ENCODE measurements around the gene ZNF668.
"Not testable (repeated sequence)": the region's sequence is repeated elsewhere in the genome, so short reads cannot be mapped to it uniquely, and the experiment has no call there.

The ZNF668 gene

GRCh38 chr16:31023627-31024226 lies 50.3 kb downstream of the ZNF668 start:
- no peak for DNase-seq (ENCODE audit: extremely low spot score)
- ChIA-PET CTCF (no interaction called here), POLR2A (interaction anchor here (1.8 kb wide), 1 partner anchor 10 kb away, joined by 8 read pairs; the partner anchor contains the start of gene STX4)
- TF ChIP-seq FOXM1 (IDR thresholded peaks at IDR 0.05; ENCODE audit: borderline replicate concordance) (no peak), FOXK2 (IDR thresholded peaks at IDR 0.05) (no peak), L3MBTL2 (conservative IDR thresholded peaks at IDR 0.05) (no peak), ZNF384 (IDR thresholded peaks at IDR 0.05) (no peak), SUZ12 (IDR thresholded peaks at IDR 0.05) (no peak), HDGF (IDR thresholded peaks at IDR 0.05; ENCODE audit: borderline replicate concordance) (no peak), ELF4 (IDR thresholded peaks at IDR 0.05) (no peak), TARDBP (IDR thresholded peaks at IDR 0.05) (no peak)
- TF ChIP-seq, protein P1, sequence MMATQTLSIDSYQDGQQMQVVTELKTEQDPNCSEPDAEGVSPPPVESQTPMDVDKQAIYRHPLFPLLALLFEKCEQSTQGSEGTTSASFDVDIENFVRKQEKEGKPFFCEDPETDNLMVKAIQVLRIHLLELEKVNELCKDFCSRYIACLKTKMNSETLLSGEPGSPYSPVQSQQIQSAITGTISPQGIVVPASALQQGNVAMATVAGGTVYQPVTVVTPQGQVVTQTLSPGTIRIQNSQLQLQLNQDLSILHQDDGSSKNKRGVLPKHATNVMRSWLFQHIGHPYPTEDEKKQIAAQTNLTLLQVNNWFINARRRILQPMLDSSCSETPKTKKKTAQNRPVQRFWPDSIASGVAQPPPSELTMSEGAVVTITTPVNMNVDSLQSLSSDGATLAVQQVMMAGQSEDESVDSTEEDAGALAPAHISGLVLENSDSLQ (IDR thresholded peaks at IDR 0.05), result no peak

DNA sequence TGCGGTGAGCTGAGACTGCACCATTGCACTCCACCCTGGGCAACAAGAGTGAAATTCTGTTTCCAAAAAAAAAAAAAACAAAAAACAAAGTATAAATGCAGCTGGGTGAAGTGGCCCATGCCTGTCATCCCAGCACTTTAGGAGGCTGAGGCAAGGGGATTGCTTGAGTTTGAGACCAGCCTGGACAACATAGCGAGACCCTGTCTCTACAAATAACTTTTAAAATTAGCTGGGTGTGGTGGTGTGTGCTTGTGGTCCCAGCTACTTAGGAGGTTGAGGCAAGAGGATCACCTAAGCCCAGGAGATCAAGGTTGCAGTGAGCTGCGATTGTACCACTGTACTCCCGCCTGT lies 50.8 kb downstream of the ZNF668 start:
- CTCF ChIA-PET, result no interaction called here
- POLR2A ChIA-PET, result interaction anchor here (1.8 kb wide), 1 partner anchor 10 kb away, joined by 8 read pairs; the partner anchor contains the start of gene STX4
- no peak for DNase-seq (ENCODE audit: extremely low spot score)

GRCh38 chr16:31022544-31023251 lies 51.3 kb downstream of the ZNF668 start:
- DNase-seq (ENCODE audit: extremely low spot score), result no peak
- CTCF ChIA-PET, result no interaction called here
- TF ChIP-seq ARNT (IDR thresholded peaks at IDR 0.05) (no peak), LEF1 (IDR thresholded peaks at IDR 0.05; ENCODE audit: borderline replicate concordance) (no peak), FOXM1 (IDR thresholded peaks at IDR 0.05; ENCODE audit: borderline replicate concordance) (no peak)
- POLR2A ChIA-PET, result interaction anchor here (1.8 kb wide), 1 partner anchor 11 kb away, joined by 8 read pairs; the partner anchor contains the start of gene STX4

More for the DNA sequence above, 50.8 kb downstream of the ZNF668 start:
- no peak for TF ChIP-seq CTBP1 (IDR thresholded peaks at IDR 0.05; ENCODE audit: borderline replicate concordance)
- TF ChIP-seq FOXK2 (IDR thresholded peaks at IDR 0.05), result no peak
- TF ChIP-seq SUZ12 (IDR thresholded peaks at IDR 0.05), result no peak
- no peak for TF ChIP-seq ARNT (IDR thresholded peaks at IDR 0.05)
- TF ChIP-seq SP1 (IDR thresholded peaks at IDR 0.05), result no peak
- no peak for TF ChIP-seq NFRKB (IDR thresholded peaks at IDR 0.05)
- no peak for TF ChIP-seq BHLHE40 (IDR thresholded peaks at IDR 0.05; ENCODE audit: borderline replicate concordance)
- no peak for TF ChIP-seq TARDBP (IDR thresholded peaks at IDR 0.05)
- TF ChIP-seq HDGF (IDR thresholded peaks at IDR 0.05; ENCODE audit: borderline replicate concordance), result no peak
- no peak for TF ChIP-seq ELF4 (IDR thresholded peaks at IDR 0.05)
- TF ChIP-seq ZNF384 (IDR thresholded peaks at IDR 0.05), result no peak
- TF ChIP-seq, protein P1 (IDR thresholded peaks at IDR 0.05), result no peak
- TF ChIP-seq LEF1 (IDR thresholded peaks at IDR 0.05; ENCODE audit: borderline replicate concordance), result no peak
- no peak for TF ChIP-seq L3MBTL2 (conservative IDR thresholded peaks at IDR 0.05)
- no peak for TF ChIP-seq FOXM1 (IDR thresholded peaks at IDR 0.05; ENCODE audit: borderline replicate concordance)
- no peak for TF ChIP-seq FOXA1 (IDR thresholded peaks at IDR 0.05)

DNA sequence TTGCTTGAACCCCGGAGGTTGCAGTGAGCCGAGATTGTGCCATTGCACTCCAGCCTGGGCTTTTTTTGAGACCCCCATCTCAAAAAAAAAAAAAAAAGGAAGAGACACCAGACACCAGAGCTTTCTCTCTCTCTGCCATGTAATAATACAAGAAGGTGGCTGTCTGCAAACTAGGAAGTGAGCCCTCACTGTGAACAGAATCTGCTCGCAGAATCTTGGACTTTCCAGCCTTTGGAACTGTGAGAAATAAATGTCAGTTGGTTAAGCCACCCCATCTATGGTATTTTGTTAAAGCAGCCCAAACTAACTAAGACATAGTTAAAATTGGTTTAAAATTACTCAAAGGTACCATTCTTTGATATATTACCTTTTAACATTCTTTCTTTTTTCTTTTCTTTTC lies 53.5 kb downstream of the ZNF668 start:
- CTCF ChIA-PET, result interaction anchor here (0.6 kb wide), 1 partner anchor 1106 kb away, joined by 3 read pairs; no protein-coding TSS in a partner anchor
- no peak for DNase-seq (ENCODE audit: extremely low spot score)
- POLR2A ChIA-PET, result no interaction called here
- no peak for TF ChIP-seq ZNF384 (IDR thresholded peaks at IDR 0.05)
- TF ChIP-seq FOXM1 (IDR thresholded peaks at IDR 0.05; ENCODE audit: borderline replicate concordance), result no peak
- TF ChIP-seq L3MBTL2 (conservative IDR thresholded peaks at IDR 0.05), result no peak
- TF ChIP-seq, protein P1 (IDR thresholded peaks at IDR 0.05), result no peak
- TF ChIP-seq TARDBP (IDR thresholded peaks at IDR 0.05), result no peak

DNA sequence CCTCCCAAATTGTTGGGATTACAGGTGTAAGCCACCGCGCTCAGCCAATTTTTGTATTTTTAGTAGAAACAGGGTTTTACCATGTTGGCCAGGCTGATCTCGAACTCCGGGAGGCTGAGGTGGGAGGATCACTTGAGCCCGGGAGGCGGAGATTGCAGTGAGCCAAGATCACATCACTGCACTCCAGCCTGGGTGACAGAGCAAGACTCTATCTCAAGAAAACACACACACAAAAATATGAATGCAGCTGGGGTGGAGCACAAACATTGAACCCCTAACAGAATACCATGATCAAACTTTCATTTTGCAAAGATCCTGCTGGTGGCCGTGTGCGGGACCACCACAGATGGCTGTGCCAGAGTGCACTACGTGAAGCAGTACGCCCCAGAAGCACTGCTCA lies 56.3 kb downstream of the ZNF668 start:
- DNase-seq (ENCODE audit: extremely low spot score); CTCF ChIA-PET; POLR2A ChIA-PET: not testable (repeated sequence)

DNA sequence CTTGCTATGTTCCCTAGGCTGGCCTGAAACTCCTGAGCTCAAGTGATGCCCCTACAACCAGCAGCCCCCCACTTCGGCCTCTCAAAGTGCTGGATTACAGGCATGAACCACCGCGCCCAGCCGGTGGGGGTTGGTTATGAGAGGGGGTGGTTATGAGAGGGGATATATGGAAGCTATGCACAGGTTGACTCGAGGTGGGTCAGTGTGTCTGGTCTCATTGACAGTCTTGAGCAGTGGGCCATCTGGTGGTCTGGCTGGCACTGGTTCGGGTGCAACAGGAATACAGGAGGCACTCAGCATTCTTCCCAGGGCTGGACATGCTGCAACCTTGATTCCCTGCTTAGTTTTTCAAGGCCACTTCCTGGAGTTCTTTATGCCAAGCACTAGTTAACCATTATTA lies 58.0 kb downstream of the ZNF668 start:
- TF ChIP-seq SUZ12 (IDR thresholded peaks at IDR 0.05) (no peak), LEF1 (IDR thresholded peaks at IDR 0.05; ENCODE audit: borderline replicate concordance) (no peak), L3MBTL2 (conservative IDR thresholded peaks at IDR 0.05) (no peak), TARDBP (IDR thresholded peaks at IDR 0.05) (no peak), ELF4 (IDR thresholded peaks at IDR 0.05) (no peak), FOXK2 (IDR thresholded peaks at IDR 0.05) (no peak)
- CTCF ChIA-PET, result interaction anchor here (0.6 to 1.3 kb wide), 5 partner anchors 13 to 1199 kb away, joined by 3 to 4 read pairs (median 3); partner anchors contain the start of gene HSD3B7
- POLR2A ChIA-PET, result interaction anchor here (1.3 kb wide), 1 partner anchor 58 kb away, joined by 4 read pairs; the partner anchor contains the start of genes ZNF646 and ZNF668
- no peak for DNase-seq (ENCODE audit: extremely low spot score)

GRCh38 chr16:31013292-31013691 lies 60.7 kb downstream of the ZNF668 start:
- POLR2A ChIA-PET, result interaction anchor here (1.4 kb wide), 1 partner anchor 16 kb away, joined by 4 read pairs; no protein-coding TSS in a partner anchor
- CTCF ChIA-PET; DNase-seq (ENCODE audit: extremely low spot score): not testable (repeated sequence)

DNA sequence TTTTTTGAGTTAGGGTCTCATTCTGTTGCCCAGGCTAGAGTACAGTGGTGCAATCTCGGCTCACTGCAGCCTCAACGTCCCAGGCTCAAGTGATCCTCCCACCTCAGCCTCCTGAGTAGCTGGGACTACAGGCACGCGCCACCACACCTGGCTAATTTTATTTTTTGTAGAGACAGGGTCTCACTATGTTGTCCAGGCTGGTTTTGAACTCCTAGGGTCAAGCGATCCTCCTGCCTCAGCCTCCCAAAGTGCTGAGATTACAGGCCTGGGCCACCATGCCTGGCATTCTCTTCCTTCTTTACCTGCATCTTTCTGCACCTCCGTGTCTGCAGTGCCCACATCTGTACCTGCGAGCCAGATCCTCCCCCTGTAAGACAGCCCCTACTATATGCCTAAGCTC lies 62.2 kb downstream of the ZNF668 start:
- CTCF ChIA-PET; DNase-seq (ENCODE audit: extremely low spot score): not testable (repeated sequence)
- POLR2A ChIA-PET, result interaction anchor here (0.9 to 1.4 kb wide), 2 partner anchors 13 to 15 kb away, joined by 3 to 4 read pairs; no protein-coding TSS in a partner anchor
